B cell (primary cell): ENCODE results near the gene AMIGO1. TPM values are rescaled to one million over a fixed set of nuclear protein-coding genes. Genes with fewer than 3 reads are reported as not detected.

Experiments used
- ATAC-seq: fragments of 200-7000 bp; cut with Tn5 transposase; one replicate; pipeline ENCODE4 v1.10.0; 2021; ENCODE audit warnings: low read depth, mild to moderate bottlenecking, moderate number of reproducible peaks, moderate library complexity
- CTCF ChIA-PET: fragments of 350-600 bp; sonication (Branson Sonifier 250); formaldehyde crosslinking; loops from one replicate; lab custom pipeline; 2021; ENCODE audit warnings: antibody characterized with exemption, inconsistent platforms; lab: Charles Lee
- POLR2A ChIA-PET: fragments of 350-600 bp; sonication (Branson Sonifier 250); formaldehyde crosslinking; loops from one replicate; lab custom pipeline; 2021; ENCODE audit warnings: antibody characterized with exemption; lab: Charles Lee
- DNase-seq: peaks from one replicate; pipeline ENCODE4 v3.0.0; 2013
- H2AFZ ChIP-seq: 2 replicates; pipeline ENCODE4 v1.6.1; 2012; ENCODE audit warnings: mild to moderate bottlenecking, low read depth, low read length; ENCODE audit not compliant: insufficient read depth, poor library complexity, severe bottlenecking
- H3K27ac ChIP-seq, 2 donors: 1 replicate in 1 of 2; 2 replicates in 1 of 2; pipeline ENCODE4 v1.5.1; 2012 to 2013; ENCODE audit warnings: low read length in 2 of 2, mild to moderate bottlenecking in 2 of 2, moderate library complexity in 1 of 2
- H3K27me3 ChIP-seq, 4 experiments: fragments of 200-600 bp in 1 of 4; sonication (generic) in 1 of 4; replicated peaks in 1 of 4; 1 replicate in 2 of 4; 2 replicates in 2 of 4; pipeline versions ENCODE4 v1.6.1 to v1.7.0; 2013 to 2016; ENCODE audit warnings: low read length in 3 of 4, mild to moderate bottlenecking in 2 of 4, mixed read lengths in 1 of 4, moderate library complexity in 1 of 4; ENCODE audit not compliant: insufficient read depth in 4 of 4, control insufficient read depth in 3 of 4; ENCODE audit errors: control extremely low read depth in 1 of 4
- H3K36me3 ChIP-seq, 2 experiments: replicated peaks in 1 of 2; 1 replicate in 1 of 2; 2 replicates in 1 of 2; pipeline versions ENCODE4 v1.6.1 to v1.7.1; 2013; ENCODE audit warnings: low read length in 1 of 2; ENCODE audit not compliant: insufficient read depth in 2 of 2, control insufficient read depth in 1 of 2; ENCODE audit errors: control extremely low read depth in 1 of 2, extremely low read depth in 1 of 2
- H3K4me1 ChIP-seq, 2 donors: fragments of 200-600 bp in 1 of 2; sonication (generic) in 1 of 2; 1 replicate in 1 of 2; 2 replicates in 1 of 2; pipeline versions ENCODE4 v1.5.1 to v1.6.1; 2013 to 2017; ENCODE audit warnings: low read length in 2 of 2; ENCODE audit not compliant: control insufficient read depth in 2 of 2, insufficient read depth in 2 of 2
- H3K4me2 ChIP-seq: replicated peaks from 2 replicates; pipeline ENCODE3; 2012; ENCODE audit warnings: mild to moderate bottlenecking, low read depth, low read length; ENCODE audit not compliant: poor library complexity, severe bottlenecking
- H3K4me3 ChIP-seq, 5 experiments: fragments of 200-600 bp in 1 of 5; sonication (generic) in 1 of 5; 1 replicate in 3 of 5; 2 replicates in 2 of 5; pipeline versions ENCODE4 v1.5.1 to v1.7.0; 2011 to 2016; ENCODE audit warnings: low read length in 4 of 5, mild to moderate bottlenecking in 4 of 5, low read depth in 2 of 5, control low read depth in 1 of 5, moderate library complexity in 1 of 5; ENCODE audit not compliant: insufficient read depth in 1 of 5; ENCODE audit errors: control extremely low read depth in 1 of 5, extremely low read depth in 1 of 5
- H3K79me2 ChIP-seq: fragments of 200-600 bp; sonication (generic); one replicate; pipeline ENCODE4 v1.6.0; 2016; ENCODE audit warnings: low read length; ENCODE audit not compliant: control insufficient read depth, insufficient read depth
- H3K9ac ChIP-seq: fragments of 200-600 bp; sonication (generic); 2 replicates; pipeline ENCODE4 v1.6.1; 2017; ENCODE audit warnings: mild to moderate bottlenecking, low read length, moderate library complexity
- H3K9me3 ChIP-seq, 3 donors: one replicate each; pipeline versions ENCODE4 v1.6.1 to v1.7.1; 2013; ENCODE audit warnings: low read length in 2 of 3; ENCODE audit not compliant: control insufficient read depth in 2 of 3, insufficient read depth in 1 of 3; ENCODE audit errors: control extremely low read depth in 1 of 3
- H4K20me1 ChIP-seq: 2 replicates; pipeline ENCODE4 v1.6.0; 2012; ENCODE audit warnings: mild to moderate bottlenecking, low read length; ENCODE audit not compliant: insufficient read depth, control insufficient read depth, poor library complexity, severe bottlenecking
- H3K27ac Mint-ChIP-seq: one replicate; pipeline ENCODE4 v1.8.0; 2021; ENCODE audit warnings: mixed read lengths
- H3K27me3 Mint-ChIP-seq: one replicate; pipeline ENCODE4 v1.8.0; 2021; ENCODE audit warnings: mixed read lengths
- H3K4me1 Mint-ChIP-seq: one replicate; pipeline ENCODE4 v1.8.0; 2021; ENCODE audit warnings: mixed read lengths
- H3K4me3 Mint-ChIP-seq: one replicate; pipeline ENCODE4 v1.8.0; 2021; ENCODE audit warnings: mixed read lengths
- H3K9me3 Mint-ChIP-seq: one replicate; pipeline ENCODE4 v1.8.0; 2022; ENCODE audit warnings: mixed read lengths; ENCODE audit not compliant: insufficient read depth
- EZH2 ChIP-seq: IDR thresholded peaks from 2 replicates; pipeline ENCODE4 v1.6.1; 2012; ENCODE audit warnings: borderline replicate concordance, low read depth, mild to moderate bottlenecking, moderate library complexity, low read length; ENCODE audit not compliant: insufficient read depth, poor library complexity, severe bottlenecking
- WGBS: methylation state at CpG from one replicate; pipeline ENCODE4 v1.1.5; 2013; ENCODE audit warnings: missing lambda C conversion rate; ENCODE audit not compliant: insufficient coverage; 5-methylcytosine and 5-hydroxymethylcytosine counted together
- intact Hi-C: fragments of 100-400 bp; cut with micrococcal nuclease; formaldehyde crosslinking; loops from one replicate; pipeline ENCODE4 v1.10.0; 2022
- polyA plus RNA-seq: library from polyadenylated mRNA; depleted of rRNA; stranded (reverse); fragments of >200 nt; gene quantifications from 2 replicates; pipeline ENCODE4 v1.2.3, GENCODE V29; 2012
- total RNA-seq, 2 donors: library from RNA; stranded (reverse); fragments of 120-200 nt in 1 of 2; gene quantifications; 1 replicate in 1 of 2; 2 replicates in 1 of 2; pipeline versions ENCODE4 v1.2.3 to v1.2.4, GENCODE V29; 2013 to 2022
- TF ChIP-seq, protein P1 (sequence below): fragments of 200-600 bp; IDR thresholded peaks from one replicate; pipeline ENCODE4 v1.8.0; 2022; ENCODE audit warnings: antibody characterized with exemption, mild to moderate bottlenecking

Gene AMIGO1
- total and polyA plus RNA-seq, 2 donors (not counting 1 experiment from before 2014, with no cell fraction given) = 0.19 to 2.4 TPM

DNA sequence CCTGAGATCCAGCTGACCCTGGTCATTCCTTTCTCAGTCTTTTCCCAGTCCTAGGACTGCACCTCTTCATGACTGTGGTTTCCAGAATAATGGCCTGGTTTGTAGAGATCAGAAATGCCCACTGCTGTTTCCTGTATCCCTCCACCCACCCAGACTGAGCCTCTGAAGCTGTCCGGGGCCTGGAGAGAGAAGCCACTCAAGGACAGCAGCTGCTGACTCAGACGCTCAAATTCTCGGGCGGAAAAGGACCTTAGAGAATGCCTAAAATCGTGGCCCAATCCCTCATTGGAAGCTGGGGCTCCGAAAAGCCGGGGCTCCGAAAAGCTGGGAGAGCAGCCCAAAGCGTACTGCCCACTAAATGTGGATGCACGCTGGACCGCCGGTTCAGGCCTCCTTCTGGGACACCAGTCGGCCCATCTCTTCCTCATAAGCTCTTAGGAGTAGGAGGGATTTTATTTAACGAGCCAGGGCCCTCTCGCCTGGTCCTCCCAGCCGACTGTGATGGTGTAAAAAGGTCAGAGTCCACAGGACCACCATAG, 22.4 kb upstream of the AMIGO1 start:
- H2AFZ ChIP-seq = peak overlapping the region; percentile 91
- 86% methylated on average over 12 of the region's 16 CpGs for WGBS

DNA sequence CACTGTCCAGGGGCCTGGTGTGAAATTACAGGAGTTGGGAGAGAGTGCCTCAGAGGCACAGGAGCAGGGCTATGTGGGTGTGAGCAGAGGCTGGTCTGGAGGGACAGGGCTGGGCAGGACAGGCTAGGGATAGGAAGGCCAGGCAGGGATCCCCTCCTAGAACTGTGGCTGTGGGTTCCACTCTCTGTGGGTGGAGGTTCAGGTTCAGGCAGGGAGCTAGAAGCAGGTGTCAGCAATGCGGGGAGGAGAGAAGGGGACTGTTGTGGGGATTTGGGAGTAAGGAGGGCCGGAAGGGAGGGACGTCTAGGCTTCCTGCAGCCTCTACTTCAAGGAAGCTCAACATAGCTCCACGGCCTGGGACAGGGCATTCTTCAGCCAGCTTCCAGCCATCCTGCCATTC, 21.9 kb upstream of the AMIGO1 start:
- Histone ChIP-seq H3K27me3 (no peaks in the 10 kb centered on the region), H3K4me2 (no peak overlapping the region), H3K4me1 (peaks cover 4 to 11% of the 10 kb centered on the region in 2 donors), H3K9me3 (no peaks in the 10 kb centered on the region), H3K36me3 (no peaks in the 10 kb centered on the region), H2AFZ (no peak overlapping the region), H3K9ac (no peak overlapping the region), H3K79me2 (no peaks in the 10 kb centered on the region), H4K20me1 (no peaks in the 10 kb centered on the region), H3K27ac (no peak overlapping the region), H3K4me3 (no peak overlapping the region)
- CTCF ChIA-PET = interaction anchor here (1.0 to 21.6 kb wide), 17 partner anchors 10 to 338 kb away, joined by 3 to 926 read pairs (median 12); partner anchors contain the start of genes AMIGO1, ATXN7L2, CYB561D1 and GNAI3
- DNase-seq (no peak), ATAC-seq (no peak)
- Mint-ChIP-seq H3K27ac (no peak overlapping the region), H3K9me3 (no peaks in the 10 kb centered on the region), H3K27me3 (no peaks in the 10 kb centered on the region), H3K4me3 (no peak overlapping the region), H3K4me1 (peaks cover 11% of the 10 kb centered on the region)
- POLR2A ChIA-PET = interaction anchor here (2.6 kb wide), 1 partner anchor 41 kb away, joined by 19 read pairs; no protein-coding TSS in a partner anchor
- intact Hi-C loops = no loop called here
- TF ChIP-seq EZH2 = no peak
- TF ChIP-seq, protein P1, sequence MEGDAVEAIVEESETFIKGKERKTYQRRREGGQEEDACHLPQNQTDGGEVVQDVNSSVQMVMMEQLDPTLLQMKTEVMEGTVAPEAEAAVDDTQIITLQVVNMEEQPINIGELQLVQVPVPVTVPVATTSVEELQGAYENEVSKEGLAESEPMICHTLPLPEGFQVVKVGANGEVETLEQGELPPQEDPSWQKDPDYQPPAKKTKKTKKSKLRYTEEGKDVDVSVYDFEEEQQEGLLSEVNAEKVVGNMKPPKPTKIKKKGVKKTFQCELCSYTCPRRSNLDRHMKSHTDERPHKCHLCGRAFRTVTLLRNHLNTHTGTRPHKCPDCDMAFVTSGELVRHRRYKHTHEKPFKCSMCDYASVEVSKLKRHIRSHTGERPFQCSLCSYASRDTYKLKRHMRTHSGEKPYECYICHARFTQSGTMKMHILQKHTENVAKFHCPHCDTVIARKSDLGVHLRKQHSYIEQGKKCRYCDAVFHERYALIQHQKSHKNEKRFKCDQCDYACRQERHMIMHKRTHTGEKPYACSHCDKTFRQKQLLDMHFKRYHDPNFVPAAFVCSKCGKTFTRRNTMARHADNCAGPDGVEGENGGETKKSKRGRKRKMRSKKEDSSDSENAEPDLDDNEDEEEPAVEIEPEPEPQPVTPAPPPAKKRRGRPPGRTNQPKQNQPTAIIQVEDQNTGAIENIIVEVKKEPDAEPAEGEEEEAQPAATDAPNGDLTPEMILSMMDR = no peak
- WGBS = 100% methylated on average over 2 of the region's 4 CpGs

More for the DNA sequence above, 22.4 kb upstream of the AMIGO1 start:
- H3K27ac Mint-ChIP-seq = peak overlapping the region; percentile 87
- intact Hi-C loops = loop anchor here (1.0 kb wide), 5 partner anchors 16 to 133 kb away; partner anchors contain the start of genes CYB561D1, GNAI3 and PSMA5
- no peak overlapping the region for H3K4me3 ChIP-seq
- H4K20me1 ChIP-seq = no peaks in the 10 kb centered on the region
- H3K4me1 Mint-ChIP-seq = peaks cover 11% of the 10 kb centered on the region
- H3K4me2 ChIP-seq = peak overlapping the region; percentile 86
- H3K27me3 ChIP-seq = no peaks in the 10 kb centered on the region
- CTCF ChIA-PET = interaction anchor here (0.6 to 21.6 kb wide), 33 partner anchors 8 to 1950 kb away, joined by 3 to 926 read pairs (median 6); partner anchors contain the start of genes AMIGO1, AMPD2, ATXN7L2 and CYB561D1
- H3K79me2 ChIP-seq = no peaks in the 10 kb centered on the region
- peaks cover 4 to 11% of the 10 kb centered on the region in 2 donors for H3K4me1 ChIP-seq
- ATAC-seq (no peak), DNase-seq (no peak)
- no peaks in the 10 kb centered on the region for H3K36me3 ChIP-seq
- H3K4me3 Mint-ChIP-seq = peak overlapping the region; percentile 90
- no peak for TF ChIP-seq EZH2
- TF ChIP-seq, protein P1 = no peak
- H3K9ac ChIP-seq = no peak overlapping the region
- POLR2A ChIA-PET = interaction anchor here (2.6 kb wide), 1 partner anchor 41 kb away, joined by 19 read pairs; no protein-coding TSS in a partner anchor
- H3K27ac ChIP-seq = no peak overlapping the region
- H3K9me3 Mint-ChIP-seq = no peaks in the 10 kb centered on the region
- no peaks in the 10 kb centered on the region for H3K9me3 ChIP-seq
- H3K27me3 Mint-ChIP-seq = no peaks in the 10 kb centered on the region
